NCI-H2081 (cell line): ENCODE measurements around the gene LDAH.
"Not testable (repeated sequence)": the region's sequence is repeated elsewhere in the genome, so short reads cannot be mapped to it uniquely, and the experiment has no call there.

Experiments used
- DNase-seq, 2 experiments: peaks; one replicate each; lab custom pipeline; 2025; lab: John Stamatoyannopoulos, UW

LDAH gene

DNA sequence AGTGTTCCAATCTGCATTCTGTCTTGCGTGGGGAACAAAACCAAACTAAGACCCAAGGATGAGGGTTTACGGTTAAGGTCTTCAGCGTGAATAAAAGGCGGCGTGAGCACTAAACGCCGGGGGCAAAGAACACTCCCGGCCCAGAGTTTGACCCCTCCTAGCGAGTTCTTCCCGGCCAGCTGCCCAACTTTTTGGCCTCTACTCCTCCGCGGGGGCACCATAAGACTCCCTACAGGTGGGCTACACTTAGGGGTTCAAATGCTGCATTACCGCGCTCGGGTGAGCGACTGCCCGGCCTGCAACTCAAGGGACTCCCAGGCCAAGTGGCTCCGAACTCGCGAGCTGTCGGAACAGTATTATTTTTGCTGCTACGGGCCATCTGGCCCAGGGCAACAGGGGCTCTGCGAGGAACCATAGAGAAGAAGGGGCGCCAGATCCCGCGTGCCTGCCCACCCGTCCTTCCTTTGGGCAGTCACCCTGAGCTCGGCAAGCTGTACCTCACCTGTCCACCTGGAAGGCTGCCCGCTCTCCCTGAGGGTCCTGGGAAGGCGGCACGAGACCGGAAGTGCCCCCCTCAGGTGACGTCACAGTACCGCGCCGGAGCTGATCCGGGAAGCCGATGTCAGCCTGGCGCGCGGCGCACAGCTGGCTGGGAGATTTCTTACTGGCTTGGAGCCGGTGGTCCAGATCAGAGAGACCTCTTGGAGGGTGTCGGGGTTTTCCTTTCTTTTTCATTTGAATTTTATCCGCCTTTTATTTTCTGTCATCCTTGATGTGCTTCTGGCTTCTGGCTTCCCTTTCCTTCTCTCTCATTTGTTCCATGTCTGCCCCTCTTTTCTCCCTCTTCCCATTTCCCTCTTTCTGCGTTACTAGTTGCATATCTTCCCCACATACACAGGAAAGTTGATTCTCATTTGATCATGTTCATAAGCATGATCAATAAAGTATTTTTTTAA is at the start of gene LDAH:
Gene LDAH (minus strand): TSS at position 567 of the 956 bp plus-strand sequence. CDS start 21,638 bp downstream, outside the sequence.
- peak; percentile 97 for DNase-seq

DNA sequence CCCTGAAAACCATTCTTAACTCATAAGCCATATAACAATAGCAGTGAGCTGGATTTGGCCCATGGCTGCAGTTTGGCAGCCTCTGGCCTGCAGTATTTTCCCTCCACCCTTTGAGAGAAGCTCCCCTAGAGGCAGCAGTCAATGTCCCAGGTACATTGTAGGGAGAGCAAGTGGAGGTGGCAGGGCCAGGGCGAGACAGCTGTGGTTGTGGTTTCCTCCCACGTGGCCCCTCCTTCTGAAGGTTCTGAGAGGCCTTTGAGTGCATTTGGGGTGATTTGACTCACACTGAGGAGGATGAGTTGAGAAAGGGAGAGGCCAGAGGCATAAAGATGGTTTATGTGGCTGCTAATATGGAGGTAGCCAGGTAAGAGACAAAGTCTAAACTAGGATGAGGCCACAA is 45.5 kb upstream of the LDAH start:
- no peak for DNase-seq

DNA sequence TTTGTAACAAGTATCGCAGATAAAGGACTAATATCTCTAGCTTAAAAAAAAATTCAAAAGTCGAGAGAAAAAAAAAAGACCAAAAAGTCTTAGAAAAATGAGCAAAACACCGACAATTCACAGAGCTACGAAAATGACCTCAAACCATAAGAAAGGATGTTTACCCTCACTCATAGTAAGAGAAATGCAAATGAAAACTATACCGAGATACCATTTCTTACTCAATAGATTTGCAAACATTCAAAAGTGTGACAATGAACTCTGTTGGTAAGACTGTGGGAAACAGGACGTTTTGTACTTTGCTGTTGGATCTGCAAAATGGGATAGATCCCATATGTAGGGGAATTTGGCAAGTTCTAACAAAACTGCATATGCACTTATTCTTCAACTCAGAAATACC is 39.9 kb upstream of the LDAH start:
- DNase-seq: no peak

DNA sequence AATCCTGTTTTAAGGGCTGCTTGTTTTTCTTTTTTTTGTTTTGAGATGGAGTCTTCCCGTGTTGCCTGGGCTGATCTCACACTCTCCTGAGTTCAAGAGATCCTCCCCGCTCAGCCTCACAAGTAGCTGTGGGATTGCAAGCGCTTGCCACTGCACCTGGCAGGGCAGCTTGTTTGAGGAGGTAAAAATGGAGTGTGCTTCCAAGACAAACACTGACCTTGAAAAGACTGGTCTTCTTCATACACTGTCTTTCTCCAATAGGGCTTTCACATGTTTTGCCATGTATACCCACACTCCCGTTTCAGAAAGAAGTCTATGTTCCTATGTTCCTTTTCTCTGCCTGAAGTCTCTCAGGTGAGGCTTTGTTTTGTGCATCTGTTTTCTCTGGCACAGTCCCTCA is 32.6 kb upstream of the LDAH start:
- DNase-seq: no peak

DNA sequence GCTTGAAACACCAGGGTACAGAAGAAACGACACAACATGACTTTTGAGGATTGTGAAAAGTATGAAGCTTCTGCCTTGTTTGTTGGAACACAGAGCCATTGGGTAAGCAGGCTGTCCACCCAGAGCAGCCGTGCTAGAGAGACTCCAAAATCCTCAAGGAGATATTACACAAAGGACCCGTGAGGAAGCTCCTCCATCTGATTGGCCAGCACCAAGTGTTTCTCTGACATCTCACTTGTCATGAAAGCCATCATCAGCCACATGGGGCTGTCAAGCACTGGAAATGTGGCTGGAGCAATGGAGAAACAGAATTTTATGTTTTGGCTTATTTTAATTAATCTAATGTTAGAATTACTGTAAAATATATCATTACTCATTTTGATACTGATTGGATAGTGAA is 29.8 kb upstream of the LDAH start:
- DNase-seq: no peak

DNA sequence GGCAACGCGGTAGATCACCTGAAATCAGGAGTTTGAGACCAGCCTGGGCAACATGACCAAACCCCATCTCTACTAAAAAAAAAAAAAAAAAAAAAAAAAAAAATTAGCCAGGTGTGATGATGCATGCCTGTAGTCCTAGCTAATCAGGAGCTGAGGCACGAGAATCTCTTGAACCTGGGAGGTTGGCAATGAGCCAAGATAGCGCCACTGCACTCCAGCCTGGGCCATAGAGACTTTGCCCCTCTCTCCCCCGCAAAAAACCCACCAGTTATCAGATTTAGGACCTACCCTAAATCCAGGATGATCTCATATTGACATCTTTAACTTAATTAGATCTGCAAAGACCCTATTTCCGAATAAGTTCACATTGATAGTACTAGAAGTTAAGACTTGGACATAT is 29.2 kb upstream of the LDAH start:
- DNase-seq: no peak

DNA sequence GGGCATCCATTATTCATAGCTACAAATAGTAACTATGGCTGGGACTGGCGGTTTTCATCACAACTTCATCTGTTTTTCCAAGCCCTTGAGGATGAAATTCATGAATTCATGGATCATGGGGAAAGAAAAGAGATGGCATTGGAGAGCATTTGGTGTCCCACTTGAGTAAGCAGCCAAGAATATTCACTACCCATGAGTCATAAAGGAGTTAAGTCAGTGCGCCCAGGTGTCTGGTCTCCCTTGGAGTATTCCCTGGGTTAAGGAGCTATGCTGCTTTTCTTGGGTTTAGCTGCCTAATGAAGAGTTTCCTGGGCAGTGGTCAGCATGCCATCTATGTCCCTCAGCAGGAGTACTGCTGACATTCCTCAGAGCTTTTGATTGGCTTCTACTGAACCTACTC is 21.3 kb upstream of the LDAH start:
- DNase-seq: no peak

DNA sequence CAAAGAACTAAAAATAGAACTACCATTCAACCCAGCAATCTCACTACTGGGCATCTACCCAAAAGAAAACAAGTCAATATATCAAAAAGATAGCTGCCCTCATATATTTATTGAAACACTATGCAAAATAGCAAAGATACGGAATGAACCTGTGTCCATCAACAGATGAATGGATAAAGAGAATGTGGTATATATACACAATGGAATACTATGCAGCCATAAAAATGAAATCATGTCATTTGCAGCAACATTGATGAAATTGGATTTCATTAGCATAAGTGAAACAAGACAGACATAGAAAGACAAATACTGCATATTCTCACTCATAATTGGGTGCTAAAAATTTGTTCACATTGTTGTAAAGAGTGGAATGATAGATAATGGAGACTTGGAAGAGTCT is 16.2 kb upstream of the LDAH start:
- DNase-seq: no peak

DNA sequence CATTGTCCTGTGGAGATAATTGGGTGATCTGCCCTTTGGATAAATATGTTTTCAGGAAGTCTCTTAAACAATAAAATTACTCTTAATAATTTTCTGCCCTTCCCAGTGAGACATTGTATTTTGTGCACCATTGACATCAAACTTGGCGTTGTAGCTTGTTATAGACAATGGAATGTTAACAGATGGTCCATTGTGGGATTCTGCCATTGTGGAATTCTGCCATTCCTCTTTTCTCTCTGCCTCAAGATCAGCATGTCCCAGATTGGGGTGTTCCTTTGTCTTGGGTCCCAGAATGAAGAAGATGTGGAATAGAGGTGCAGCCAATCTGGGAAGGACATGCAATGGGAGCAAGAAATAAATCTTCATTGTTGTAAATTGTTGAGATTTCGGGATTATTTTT is 15.1 kb upstream of the LDAH start:
- peak; percentile 42 to 84 for DNase-seq

DNA sequence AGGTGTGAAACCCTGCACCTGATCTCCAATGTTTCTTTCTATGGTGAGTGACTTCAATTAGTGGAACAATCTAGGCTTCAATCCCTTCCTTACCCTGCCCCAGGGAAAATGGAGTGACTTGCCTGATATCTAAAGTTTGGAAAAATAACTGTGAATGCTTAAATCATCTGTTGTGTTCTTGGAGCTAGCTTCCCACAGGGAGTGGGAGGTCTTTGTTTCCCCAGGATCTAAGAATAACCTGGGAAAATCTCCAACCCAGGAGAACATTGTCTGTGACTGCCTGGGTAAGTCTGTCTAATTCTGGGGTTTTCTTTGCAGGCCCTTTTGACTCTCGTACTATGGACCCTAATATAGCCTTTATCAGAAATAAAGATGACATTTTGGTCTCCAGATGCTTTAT is 13.6 kb upstream of the LDAH start:
- no peak for DNase-seq

DNA sequence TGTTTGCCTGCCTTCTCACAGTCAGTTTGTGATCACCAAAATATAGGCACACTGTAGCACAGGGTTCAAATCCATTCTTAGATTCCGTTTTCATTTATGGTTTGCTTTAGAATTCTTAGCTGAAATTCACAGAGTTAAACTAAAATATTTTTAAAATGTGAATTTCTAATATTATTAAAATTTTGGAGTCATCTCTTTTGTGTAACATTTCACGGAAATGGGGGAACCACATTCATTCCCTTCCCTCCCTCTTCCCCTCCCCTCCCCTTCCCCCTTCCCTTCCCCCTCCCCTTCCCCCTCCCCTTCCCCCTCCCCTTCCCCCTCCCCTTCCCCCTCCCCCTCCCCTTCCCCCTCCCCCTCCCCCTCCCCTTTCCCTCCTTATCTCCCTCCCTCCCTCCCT is 11.4 kb upstream of the LDAH start:
- DNase-seq: no peak

DNA sequence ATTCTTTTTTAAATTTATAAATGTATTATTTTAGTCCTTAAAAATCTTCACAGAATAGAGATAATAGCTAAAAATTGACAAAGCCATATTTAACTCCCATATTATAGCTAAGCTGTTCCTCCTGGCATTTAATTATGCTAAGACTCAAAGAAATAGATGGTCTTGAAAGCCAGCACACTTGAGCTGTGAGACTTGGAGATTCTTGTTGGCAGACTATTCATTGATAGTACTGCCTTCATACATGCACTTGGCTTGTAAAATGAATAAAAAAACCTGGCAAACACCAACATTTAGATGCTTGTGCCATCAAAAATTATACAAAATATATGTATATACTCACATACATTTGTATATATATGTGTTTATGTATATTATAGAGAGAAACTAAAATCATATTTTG is 9.7 kb upstream of the LDAH start:
- DNase-seq: no peak

DNA sequence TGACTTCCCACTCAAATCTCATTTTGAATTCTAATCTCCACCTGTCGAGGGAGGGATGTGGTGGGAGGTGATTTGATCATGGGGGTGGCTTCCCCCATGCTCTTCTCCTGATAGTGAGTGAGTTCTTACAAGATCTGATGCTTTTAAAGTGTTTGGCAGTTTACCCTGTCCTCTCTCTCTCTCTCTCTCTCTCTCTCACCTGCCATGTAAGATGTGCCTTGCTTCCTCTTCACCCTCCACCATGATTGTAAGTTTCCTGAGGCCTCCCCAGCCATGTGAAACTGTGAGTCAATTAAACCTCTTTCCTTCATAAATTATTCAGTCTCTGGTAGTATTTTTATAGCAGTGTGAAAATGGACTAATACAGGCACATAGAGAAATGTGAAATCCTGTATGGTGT is 7.0 kb upstream of the LDAH start:
- DNase-seq: no peak

DNA sequence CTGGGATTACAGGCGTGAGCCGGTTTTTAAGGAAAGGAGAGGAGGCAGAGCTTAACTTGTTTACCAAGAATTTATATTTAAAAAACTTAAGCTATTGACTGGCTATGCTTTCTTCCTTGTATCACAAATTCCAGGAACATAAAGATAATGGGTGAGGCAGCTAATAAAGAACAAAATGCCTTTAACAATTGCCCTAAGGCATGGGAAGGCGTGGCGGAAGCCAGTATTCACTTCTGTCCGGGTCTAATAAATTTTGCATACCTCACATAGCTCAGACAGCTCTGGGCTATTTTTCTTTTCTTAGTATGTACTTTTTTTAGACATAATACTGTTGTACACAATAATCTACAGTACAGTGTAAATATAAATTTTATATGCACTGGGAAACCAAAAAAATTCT is 1.0 kb upstream of the LDAH start:
- DNase-seq: no peak

DNA sequence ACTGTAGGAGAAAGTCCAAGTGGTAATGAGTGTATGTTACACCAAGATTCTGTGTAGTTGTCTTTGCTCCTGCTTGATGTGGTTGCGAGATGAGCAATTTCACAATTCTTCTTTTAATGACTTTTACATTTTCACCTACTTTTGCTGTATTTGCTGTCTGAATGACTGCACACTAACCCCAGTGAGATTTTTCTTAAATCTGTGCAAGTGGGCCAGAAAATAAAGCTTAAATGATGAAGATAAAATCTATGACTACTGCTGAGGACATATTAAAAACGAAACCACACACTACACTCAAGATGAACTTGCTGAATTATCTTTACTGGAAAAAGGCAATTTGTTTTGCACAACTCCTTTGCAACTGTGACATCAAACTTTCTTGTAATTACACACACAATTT is 4.1 kb downstream of the LDAH start:
- no peak for DNase-seq

DNA sequence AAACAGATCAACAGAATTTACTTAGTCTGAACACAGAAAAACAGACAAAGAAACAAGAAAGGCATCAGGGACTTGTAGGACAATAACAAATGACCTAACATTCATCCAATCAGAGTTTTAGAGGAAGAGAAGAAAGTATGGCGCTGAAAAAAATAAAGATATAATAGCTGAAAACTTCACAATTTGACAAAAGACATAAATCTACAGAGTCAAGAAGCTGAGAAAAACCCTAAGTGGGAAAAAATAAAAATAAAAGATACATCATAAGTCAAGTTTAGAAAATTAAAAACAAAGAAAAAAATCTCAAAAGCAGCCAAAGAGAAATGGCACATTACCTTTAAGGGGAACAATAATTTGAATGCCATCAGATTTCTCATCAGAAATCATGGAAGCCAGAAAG is 7.7 kb downstream of the LDAH start:
- no peak for DNase-seq

DNA sequence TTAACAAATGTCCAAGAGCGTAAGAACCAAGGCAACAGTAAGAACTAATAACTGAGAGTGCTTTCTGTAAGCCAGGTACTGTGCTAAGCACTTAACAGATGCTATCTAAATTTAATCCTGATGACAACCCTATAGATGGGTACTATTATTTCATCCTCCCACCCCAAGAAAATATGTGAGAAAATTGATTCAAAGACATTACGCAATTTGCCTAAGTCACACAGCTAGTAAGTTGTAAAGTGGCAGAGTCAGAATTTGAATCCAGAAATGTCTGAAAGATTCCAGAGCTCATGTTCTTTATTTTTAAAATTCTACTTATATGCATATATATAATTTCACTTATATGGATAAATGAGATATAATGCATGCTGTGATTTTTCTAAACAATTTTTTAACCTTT is 10.1 kb downstream of the LDAH start:
- no peak for DNase-seq

DNA sequence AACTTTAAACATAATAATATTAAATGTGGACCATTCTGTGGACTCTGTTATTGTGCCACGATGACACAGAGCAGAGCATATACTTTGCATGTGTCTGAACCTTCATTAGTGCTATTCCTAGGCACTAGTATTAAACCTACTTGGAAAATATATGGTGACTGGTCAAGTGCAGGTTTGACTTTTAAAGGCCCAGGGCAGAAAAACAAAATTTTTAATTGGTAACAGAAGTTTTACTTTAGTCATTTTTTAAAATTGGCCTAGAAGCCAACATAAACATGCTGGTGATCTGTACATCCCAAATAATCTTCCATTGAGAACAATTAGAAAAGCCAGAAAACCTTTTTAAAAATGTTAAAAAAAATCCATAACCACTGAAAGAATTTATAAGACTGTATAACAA is 16.6 kb downstream of the LDAH start:
- DNase-seq: no peak

DNA sequence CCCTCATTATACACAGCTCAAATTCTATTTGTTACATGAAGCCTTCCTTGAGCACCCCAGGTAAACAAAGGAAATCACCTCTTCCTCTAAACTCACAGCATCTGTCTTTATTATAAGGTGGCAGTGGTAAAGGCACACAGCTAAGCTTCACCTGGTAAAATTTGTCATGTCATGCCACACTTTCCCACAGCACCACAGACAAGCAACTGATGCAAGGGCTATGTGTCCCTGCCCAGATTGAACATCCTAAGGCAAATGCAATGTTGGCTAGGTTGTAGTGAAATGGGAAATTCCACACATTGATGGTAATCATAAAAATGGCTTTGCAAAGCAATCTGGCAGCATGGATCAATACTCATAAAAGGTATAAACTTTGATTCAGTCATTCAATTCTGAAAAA is 18.9 kb downstream of the LDAH start:
- DNase-seq: no peak

DNA sequence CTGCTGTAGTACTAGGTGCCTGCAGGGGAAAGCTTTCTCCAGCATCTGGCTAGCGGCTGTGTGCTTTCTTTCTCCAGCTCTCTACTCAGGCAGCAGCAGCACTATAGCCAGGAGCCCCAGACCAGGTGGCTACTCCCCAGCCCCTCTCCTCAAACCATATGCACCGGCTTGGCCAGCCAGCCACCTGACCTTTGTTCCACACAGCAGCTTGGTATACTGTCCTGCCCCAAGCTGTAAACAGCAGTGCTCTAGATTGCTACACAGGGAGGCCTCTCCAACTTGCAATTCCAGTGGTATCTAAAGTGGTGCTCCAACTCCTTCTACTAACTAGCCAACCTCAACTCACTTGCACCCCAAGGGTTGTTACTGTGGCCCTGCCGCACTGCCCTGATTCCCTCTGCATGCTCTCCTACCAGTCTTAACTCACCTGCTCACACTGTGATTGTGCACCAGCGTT is 19.6 kb downstream of the LDAH start:
- no peak for DNase-seq

DNA sequence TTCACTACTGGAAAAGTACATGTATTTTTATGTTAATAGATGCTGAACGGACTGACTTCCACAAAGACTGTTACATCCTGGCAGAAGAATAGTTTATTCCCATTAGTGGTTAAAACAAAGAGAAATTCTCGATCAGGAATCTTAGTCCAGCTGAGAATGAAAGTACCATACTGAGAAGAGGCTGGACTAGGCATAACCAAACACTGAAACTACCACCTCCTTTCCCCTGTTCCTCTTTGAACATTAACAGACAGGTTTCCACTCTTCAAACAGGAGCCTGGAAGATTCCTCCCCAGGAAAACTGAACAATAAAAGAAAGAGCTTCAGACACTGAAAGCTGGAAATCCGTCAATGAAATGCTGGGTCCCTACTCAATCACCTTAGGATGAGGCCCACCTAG is 25.8 kb downstream of the LDAH start:
- DNase-seq: no peak

DNA sequence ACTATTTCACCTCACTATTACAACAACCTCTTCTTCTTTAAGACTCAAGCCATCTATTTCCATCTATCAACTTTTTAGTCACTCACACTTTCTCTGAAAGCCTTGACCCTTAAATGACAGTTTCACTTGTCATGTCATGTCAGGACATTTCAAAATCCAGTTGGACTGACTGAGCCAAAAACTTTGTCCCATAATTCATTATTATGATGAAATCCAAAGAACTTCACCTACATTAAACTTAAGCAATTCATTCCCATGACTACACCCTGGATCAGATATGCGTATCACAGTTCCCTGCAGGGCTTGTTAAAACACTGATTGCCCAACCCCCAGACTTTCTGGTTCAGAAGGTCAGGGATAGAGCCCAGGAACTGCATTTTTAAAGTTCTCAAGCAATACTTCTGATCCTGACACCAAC is 26.5 kb downstream of the LDAH start:
- no peak for DNase-seq

DNA sequence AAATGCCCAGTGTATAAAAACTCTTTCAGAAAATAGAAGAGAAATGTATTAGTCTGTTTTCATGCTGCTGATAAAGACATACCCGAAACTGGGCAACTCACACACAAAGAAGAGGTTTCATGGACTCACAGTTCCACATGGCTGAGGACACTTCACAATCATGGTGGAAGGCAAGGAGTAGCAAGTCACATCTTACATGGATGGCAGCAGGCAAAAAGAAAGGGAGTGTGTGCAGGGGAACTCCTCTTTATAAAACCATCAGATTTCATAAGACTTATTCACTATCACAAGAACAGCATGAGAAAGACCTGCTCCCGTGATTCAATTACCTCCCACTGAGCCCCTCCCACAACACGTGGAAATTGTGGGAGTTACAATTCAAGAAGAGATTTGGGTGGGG is 29.0 kb downstream of the LDAH start:
- not testable (repeated sequence) for DNase-seq
